HUES64 (cell line): ENCODE measurements around the gene CIDEB.

ENCODE experiments used
- H3K27ac ChIP-seq: 2 replicates; pipeline ENCODE4 v1.7.0; 2013; ENCODE audit warnings: low read depth, low read length, inconsistent platforms
- H3K27me3 ChIP-seq: 2 replicates; pipeline ENCODE4 v1.6.1; 2013; ENCODE audit warnings: mild to moderate bottlenecking, low read length; ENCODE audit not compliant: insufficient read depth
- H3K36me3 ChIP-seq: 2 replicates; pipeline ENCODE4 v1.6.1; 2013; ENCODE audit warnings: mild to moderate bottlenecking, low read length; ENCODE audit not compliant: insufficient read depth
- H3K4me1 ChIP-seq: 2 replicates; pipeline ENCODE4 v1.6.1; 2013; ENCODE audit warnings: mild to moderate bottlenecking, low read length, moderate library complexity; ENCODE audit not compliant: insufficient read depth
- H3K4me3 ChIP-seq: 2 replicates; pipeline ENCODE4 v1.5.1; 2013; ENCODE audit warnings: mild to moderate bottlenecking, low read length, moderate library complexity
- H3K9ac ChIP-seq: 2 replicates; pipeline ENCODE4 v1.6.1; 2013; ENCODE audit warnings: mild to moderate bottlenecking, low read depth, low read length
- H3K9me3 ChIP-seq: 2 replicates; pipeline ENCODE4 v1.6.1; 2013; ENCODE audit warnings: low read depth, low read length; ENCODE audit not compliant: insufficient read depth
- WGBS: fragments of 150-250, 120-280 bp; methylation state at CpG from one replicate; pipeline ENCODE4 v1.1.7; 2013; ENCODE audit warnings: missing lambda C conversion rate; 5-methylcytosine and 5-hydroxymethylcytosine counted together

Gene CIDEB

GRCh38 chr14:24342889-24343288, 35.1 kb upstream of the CIDEB start:
- WGBS = 95% methylated on average over 4 of the region's 4 CpGs
- Histone ChIP-seq H3K27me3 (peaks cover 63% of the 10 kb centered on the region), H3K9ac (no peak overlapping the region), H3K9me3 (no peaks in the 10 kb centered on the region), H3K36me3 (no peaks in the 10 kb centered on the region), H3K4me1 (no peaks in the 10 kb centered on the region), H3K4me3 (no peak overlapping the region), H3K27ac (no peak overlapping the region)

DNA sequence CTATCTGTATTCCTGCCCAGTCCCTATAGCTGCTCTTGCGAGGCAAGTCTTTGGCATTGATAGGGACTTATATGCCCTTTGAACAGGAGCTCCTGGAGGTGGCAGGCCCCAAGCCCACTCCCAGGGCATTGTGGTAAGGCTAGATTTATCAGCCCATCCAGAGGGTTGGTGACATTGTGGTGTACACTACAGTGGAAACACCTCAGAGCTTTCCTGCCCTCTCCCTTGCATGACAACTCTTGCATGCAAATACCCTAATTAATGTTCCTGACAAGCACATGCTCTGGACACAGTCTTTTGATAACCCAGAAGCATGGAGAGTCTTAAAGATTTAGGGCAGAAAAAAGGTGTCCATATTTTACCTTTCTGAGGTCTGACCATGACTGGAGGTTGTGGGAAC, 32.8 kb upstream of the CIDEB start:
- no peak overlapping the region for H3K4me3 ChIP-seq
- no peaks in the 10 kb centered on the region for H3K4me1 ChIP-seq
- H3K27me3 ChIP-seq = peaks cover 86% of the 10 kb centered on the region
- WGBS = 91% methylated on average over 1 of the region's 1 CpG
- no peaks in the 10 kb centered on the region for H3K9me3 ChIP-seq
- H3K27ac ChIP-seq = no peak overlapping the region
- H3K36me3 ChIP-seq = no peaks in the 10 kb centered on the region
- H3K9ac ChIP-seq = no peak overlapping the region

GRCh38 chr14:24339284-24340151, 31.7 kb upstream of the CIDEB start, which contains the start of gene RIPK3:
TSS of gene RIPK3 (minus strand) at chr14:24339991. CDS start at chr14:24339826, 165 bp downstream.
- 4% methylated on average over 46 of the region's 51 CpGs for WGBS
- Histone ChIP-seq H3K4me3 (peak within 1 kb of the TSS; percentile 66), H3K9me3 (no peaks in the 10 kb centered on the region), H3K27me3 (peaks cover 92% of the 10 kb centered on the region), H3K4me1 (no peaks in the 10 kb centered on the region), H3K36me3 (no peaks in the 10 kb centered on the region), H3K9ac (no peak within 1 kb of the TSS; the same call in 1 of the 2 replicates), H3K27ac (no peak within 1 kb of the TSS)

DNA sequence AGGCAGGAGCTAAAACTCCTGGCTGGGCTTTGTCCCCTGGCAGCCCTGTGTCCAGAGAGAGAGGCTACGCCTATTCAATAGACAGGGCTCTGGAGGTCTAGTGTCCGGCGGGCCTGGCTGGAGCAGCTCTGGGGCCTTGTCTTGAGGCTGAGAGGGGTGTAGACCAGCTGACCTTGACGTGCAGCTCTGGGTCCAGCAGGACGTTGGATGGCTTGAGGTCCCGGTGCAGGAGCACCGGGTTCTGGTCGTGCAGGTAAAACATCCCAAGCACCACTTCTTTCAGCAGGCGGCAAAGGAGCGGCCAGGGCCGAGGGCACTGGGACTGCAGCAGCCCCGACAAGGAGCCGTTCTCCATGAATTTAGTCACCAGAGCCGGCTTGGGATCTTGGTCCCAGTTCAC, 31.1 kb upstream of the CIDEB start:
- Histone ChIP-seq H3K36me3 (no peaks in the 10 kb centered on the region), H3K4me3 (peak overlapping the region; percentile 66), H3K27ac (no peak overlapping the region), H3K9ac (no peak overlapping the region), H3K27me3 (peaks cover 95% of the 10 kb centered on the region), H3K4me1 (no peaks in the 10 kb centered on the region), H3K9me3 (no peaks in the 10 kb centered on the region)
- WGBS = 71% methylated on average over 14 of the region's 14 CpGs

DNA sequence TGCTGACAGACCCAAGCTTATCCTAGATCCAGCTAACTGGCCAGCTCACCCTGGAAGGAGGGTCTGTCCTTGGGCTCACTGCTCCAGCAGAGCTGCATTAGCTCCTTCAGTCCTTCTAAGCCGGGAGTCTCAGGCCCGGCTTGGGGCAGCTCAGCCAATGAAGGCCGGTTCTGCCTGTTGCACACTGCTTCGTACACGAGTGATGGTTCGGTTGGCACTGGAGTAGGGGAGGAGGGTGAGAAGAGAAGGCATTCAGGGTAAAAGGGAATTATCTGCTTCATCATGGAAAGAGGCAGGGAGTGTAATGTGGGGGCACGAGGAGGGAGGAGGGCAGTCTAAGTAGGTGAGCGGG, 30.0 kb upstream of the CIDEB start:
- H3K9ac ChIP-seq = no peak overlapping the region
- no peaks in the 10 kb centered on the region for H3K4me1 ChIP-seq
- H3K9me3 ChIP-seq = no peaks in the 10 kb centered on the region
- H3K27ac ChIP-seq = no peak overlapping the region
- H3K27me3 ChIP-seq = peaks cover 97% of the 10 kb centered on the region
- H3K36me3 ChIP-seq = no peaks in the 10 kb centered on the region
- no peak overlapping the region for H3K4me3 ChIP-seq
- 90% methylated on average over 8 of the region's 8 CpGs for WGBS

DNA sequence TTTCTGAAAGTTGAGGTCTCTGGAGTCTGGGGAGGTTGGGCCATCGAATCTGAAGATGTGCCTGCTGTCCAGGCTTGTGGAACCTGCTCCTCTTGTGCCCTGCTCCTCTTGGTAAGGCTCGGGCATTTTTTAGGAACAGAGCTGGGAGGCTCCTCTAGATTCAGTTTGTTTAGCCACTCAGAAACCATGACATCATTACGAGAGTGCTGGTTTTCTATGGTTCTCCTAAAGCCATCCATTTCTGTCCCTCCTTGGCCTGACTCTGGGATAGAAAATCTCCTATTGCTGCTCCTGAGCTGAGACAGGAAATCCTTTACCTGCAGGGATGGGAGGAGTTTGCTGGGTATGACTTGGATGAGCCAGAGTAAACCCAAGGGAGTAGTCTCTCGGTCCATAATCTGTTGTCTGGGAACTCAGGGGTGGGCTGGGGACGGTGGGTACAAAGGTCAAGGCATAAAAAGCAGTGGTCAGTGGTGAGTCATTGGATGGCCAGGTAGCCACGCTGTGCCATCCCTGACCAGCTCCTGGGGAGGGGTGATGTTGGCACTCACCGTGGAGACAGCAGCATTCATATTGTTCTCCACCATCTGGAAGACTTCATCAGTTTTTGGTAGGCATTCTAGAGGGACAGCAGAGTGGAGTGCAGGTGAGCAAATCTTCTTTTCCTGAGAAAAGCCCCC, 29.5 kb upstream of the CIDEB start:
- WGBS = 83% methylated on average over 7 of the region's 7 CpGs
- no peaks in the 10 kb centered on the region for H3K36me3 ChIP-seq
- H3K27ac ChIP-seq = no peak overlapping the region
- H3K9ac ChIP-seq = no peak overlapping the region
- no peak overlapping the region for H3K4me3 ChIP-seq
- H3K4me1 ChIP-seq = no peaks in the 10 kb centered on the region
- peaks cover 97% of the 10 kb centered on the region for H3K27me3 ChIP-seq
- H3K9me3 ChIP-seq = no peaks in the 10 kb centered on the region

DNA sequence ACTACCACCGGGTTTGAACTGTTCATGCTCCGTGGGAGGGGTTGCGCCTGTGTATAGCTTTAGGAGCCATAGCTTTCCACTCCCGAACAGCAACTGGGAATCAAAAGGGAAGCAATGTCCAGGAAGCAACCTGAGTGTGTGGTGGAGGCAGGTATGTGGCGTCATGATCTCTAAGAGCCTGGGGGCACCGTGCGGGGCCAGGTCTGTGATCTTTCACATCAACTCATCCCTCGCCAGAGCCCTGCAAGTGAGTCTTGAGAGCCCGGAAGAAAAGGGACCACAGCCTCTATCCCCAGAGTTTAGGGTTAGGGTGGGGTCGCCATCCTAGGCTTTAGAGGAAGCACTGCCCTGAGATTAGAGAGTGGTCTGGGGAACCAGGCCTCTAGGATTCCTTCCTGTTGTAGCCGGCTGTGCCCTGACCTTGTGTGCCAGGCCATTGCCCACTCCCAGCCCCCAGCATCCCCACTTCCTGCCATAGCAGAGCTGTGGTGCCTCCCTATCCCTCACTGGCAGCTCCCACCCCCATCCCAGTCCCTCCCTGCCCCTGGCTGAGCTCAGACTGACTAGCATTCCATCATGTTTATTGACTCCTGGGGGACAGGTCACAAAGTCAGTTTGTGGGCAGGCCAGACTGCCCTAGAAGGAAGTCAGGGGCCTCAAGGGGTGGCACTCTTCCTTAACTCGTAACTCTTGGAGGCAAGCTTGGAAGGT, 27.8 kb upstream of the CIDEB start:
- no peaks in the 10 kb centered on the region for H3K4me1 ChIP-seq
- H3K9ac ChIP-seq = no peak overlapping the region
- no peaks in the 10 kb centered on the region for H3K36me3 ChIP-seq
- WGBS = 54% methylated on average over 9 of the region's 12 CpGs
- peak overlapping the region; percentile 69; the same call in 1 of the 2 replicates for H3K4me3 ChIP-seq
- H3K27ac ChIP-seq = no peak overlapping the region
- H3K9me3 ChIP-seq = no peaks in the 10 kb centered on the region
- peaks cover 100% of the 10 kb centered on the region for H3K27me3 ChIP-seq

DNA sequence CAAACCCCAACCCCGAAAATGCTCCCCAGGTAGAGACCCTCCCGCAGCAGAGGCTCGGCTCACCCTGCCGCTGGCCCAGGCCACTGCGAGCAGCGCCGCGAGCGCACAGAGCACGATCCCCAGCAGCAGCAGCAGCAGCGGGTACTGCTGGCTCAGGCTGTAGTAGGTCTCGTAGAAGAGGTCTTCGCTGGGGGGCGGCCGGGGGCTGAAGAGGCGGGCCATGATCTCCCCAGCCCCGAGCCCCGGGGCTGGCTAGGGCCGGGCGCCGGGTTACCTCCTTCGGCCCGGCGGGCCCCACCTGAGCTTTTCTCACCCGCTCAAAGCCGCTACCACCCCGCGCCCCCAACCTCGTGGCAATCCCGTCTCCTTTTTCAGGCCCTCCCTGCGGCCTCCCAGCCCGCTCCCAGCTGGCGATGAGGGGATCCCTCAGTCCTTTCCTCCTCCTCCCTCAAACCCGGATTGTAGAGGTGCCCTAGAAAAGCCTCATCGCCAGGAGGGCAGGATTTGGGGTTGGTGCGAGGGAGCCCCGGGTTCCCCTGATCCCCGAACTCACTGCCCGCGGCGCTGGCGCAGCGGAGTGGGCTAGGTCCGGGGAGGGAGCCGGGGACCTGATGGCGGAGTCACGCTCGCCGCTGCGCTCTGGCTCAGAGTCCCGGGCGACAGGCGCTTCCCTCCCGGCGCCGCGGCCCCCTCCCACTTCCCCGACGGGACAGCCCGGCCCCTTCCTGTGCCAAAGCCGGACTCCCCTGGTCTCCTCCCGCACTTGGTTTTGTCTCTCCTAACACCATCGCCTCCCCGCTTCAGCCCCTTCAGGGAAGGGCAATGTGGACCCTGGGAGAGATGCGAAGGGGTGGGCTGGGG, 26.9 kb upstream of the CIDEB start, which contains the start of gene ADCY4:
TSS of gene ADCY4 (minus strand) at position 641 of the 861 bp plus-strand sequence. CDS start at position 222, 419 bp downstream.
- Histone ChIP-seq H3K36me3 (no peaks in the 10 kb centered on the region), H3K27me3 (peaks cover 100% of the 10 kb centered on the region), H3K27ac (no peak within 1 kb of the TSS), H3K9me3 (no peaks in the 10 kb centered on the region), H3K4me1 (no peaks in the 10 kb centered on the region), H3K9ac (peak within 1 kb of the TSS; percentile 55; the same call in 1 of the 2 replicates), H3K4me3 (peak within 1 kb of the TSS; percentile 69)
- WGBS = under 1% methylated on average over 63 of the region's 65 CpGs

DNA sequence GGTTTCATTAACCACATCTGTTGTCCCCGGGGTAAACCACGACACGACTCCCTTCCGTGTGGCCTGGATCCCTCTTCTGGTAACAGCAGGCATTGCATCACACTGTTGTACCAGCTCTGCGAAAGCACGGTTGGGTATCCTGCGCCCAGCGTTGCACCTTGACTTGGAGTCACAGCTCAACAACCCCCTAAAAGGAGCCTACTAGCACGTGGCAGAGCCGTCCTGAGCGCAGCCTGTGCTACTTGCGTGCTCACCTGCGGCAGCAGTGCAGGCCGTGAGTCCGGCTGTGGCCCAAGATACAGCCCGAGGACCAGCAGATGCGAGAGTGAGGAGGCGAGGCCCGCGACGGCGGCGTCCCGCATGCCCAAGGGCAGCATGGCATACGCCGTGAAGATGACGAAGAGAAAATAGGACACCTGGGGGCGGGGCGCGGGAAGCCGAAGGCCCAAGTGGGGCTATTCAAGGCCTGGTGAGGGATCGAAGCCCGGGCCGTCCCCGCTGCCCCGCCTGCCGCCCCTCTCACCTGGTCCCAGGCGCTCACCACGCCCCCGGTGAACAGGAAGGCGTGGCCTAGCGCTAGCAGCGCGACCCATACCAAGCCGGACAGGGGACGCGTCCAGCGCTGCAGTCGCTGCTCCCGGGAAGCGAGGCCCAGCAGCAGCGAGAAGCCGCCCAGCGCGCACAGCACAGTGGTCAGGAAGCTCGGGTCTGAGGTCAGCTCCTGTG, 24.7 kb upstream of the CIDEB start:
- 3% methylated on average over 56 of the region's 56 CpGs for WGBS
- Histone ChIP-seq H3K4me1 (no peaks in the 10 kb centered on the region), H3K36me3 (no peaks in the 10 kb centered on the region), H3K9ac (no peak overlapping the region; the same call in 1 of the 2 replicates), H3K4me3 (peak overlapping the region; percentile 49), H3K9me3 (no peaks in the 10 kb centered on the region), H3K27ac (no peak overlapping the region), H3K27me3 (peaks cover 88% of the 10 kb centered on the region)

GRCh38 chr14:24331731-24332267, 24.0 kb upstream of the CIDEB start:
- Histone ChIP-seq H3K9ac (no peak overlapping the region), H3K27ac (no peak overlapping the region), H3K9me3 (no peaks in the 10 kb centered on the region), H3K36me3 (no peaks in the 10 kb centered on the region), H3K27me3 (peaks cover 87% of the 10 kb centered on the region), H3K4me3 (peak overlapping the region; percentile 49; the same call in 1 of the 2 replicates), H3K4me1 (no peaks in the 10 kb centered on the region)
- 70% methylated on average over 26 of the region's 26 CpGs for WGBS
